ENCODE data around the gene GEMIN4. TPM values are rescaled to one million over a fixed set of nuclear protein-coding genes. Genes with fewer than 3 reads are reported as not detected.

Gene GEMIN4
- total and polyA plus RNA-seq, 2 experiments from 2014 or later: 14.1 to 45.0 TPM

GRCh38 chr17:725746-726145, 26.3 kb downstream of the GEMIN4 start:
- peaks cover 7% of the 10 kb centered on the region for H3K27me3 Mint-ChIP-seq (ENCODE audit: insufficient read depth, low read depth, poor library complexity)
- Histone ChIP-seq H3K4me2 (peak overlapping the region; percentile 33; the same call in 1 of the 2 replicates), H3K4me1 (ENCODE audit: insufficient read depth) (peaks cover 13% of the 10 kb centered on the region), H3F3A (replicated peaks; ENCODE audit: low read depth) (0 out of 2 replicates have a peak, but pooled peaks cover under 1% of the 10 kb centered on the region), H3K79me2 (replicated peaks; ENCODE audit: insufficient read depth) (no peaks in the 10 kb centered on the region), H3K9me2 (ENCODE audit: insufficient read depth) (no peaks in the 10 kb centered on the region), H2AFZ (no peak overlapping the region), H3K4me3 (peak overlapping the region; percentile 36; the same call in 1 of the 2 replicates), H4K20me1 (replicated peaks; ENCODE audit: insufficient read depth) (peaks cover 10% of the 10 kb centered on the region; the same call in 1 of the 2 replicates), H3K27ac (ENCODE audit: low read depth) (0 out of 2 replicates have a peak overlapping the region, but pooled peaks have one; percentile 52), H3K36me3 (ENCODE audit: insufficient read depth) (no peaks in the 10 kb centered on the region), H3K27me3 (ENCODE audit: insufficient read depth) (peaks cover under 1% of the 10 kb centered on the region; the same call in 1 of the 2 replicates)
- H3K9me3 Mint-ChIP-seq: no peaks in the 10 kb centered on the region; the same call in 2 of the 3 replicates
- peaks cover 9% of the 10 kb centered on the region; the same call in 2 of the 3 replicates for H3K4me1 Mint-ChIP-seq
- no peaks in the 10 kb centered on the region for H3K36me3 Mint-ChIP-seq (ENCODE audit: low read depth)
- H3K27ac Mint-ChIP-seq: no peak overlapping the region
- TF ChIP-seq STAT1 (IDR thresholded peaks at IDR 0.05; ENCODE audit: unreplicated experiment) (no peak), CTCF (conservative IDR thresholded peaks at IDR 0.05; ENCODE audit: low read depth in 2 of 2) (no peak), EZH2phosphoT487 (IDR thresholded peaks at IDR 0.05; ENCODE audit: unreplicated experiment) (no peak), POLR2AphosphoS5 (IDR thresholded peaks at IDR 0.05; ENCODE audit: low read depth) (no peak), REST (IDR thresholded peaks at IDR 0.05; ENCODE audit: unreplicated experiment) (no peak)
- DNase-seq (ENCODE audit: low spot score) (no peak), ATAC-seq (peak; percentile 25; the same call in 2 of the 3 replicates)
- H3K4me3 Mint-ChIP-seq: no peak overlapping the region

GRCh38 chr17:725084-725483, 27.0 kb downstream of the GEMIN4 start:
- H3K4me3 ChIP-seq: no peak overlapping the region
- no peaks in the 10 kb centered on the region for H3K27me3 ChIP-seq (ENCODE audit: insufficient read depth)
- peaks cover 13% of the 10 kb centered on the region for H3K4me1 ChIP-seq (ENCODE audit: insufficient read depth)
- H3K27ac ChIP-seq (ENCODE audit: low read depth): no peak overlapping the region
- H3K4me2 ChIP-seq: no peak overlapping the region
- peaks cover 4% of the 10 kb centered on the region; the same call in 1 of the 2 replicates for H4K20me1 ChIP-seq (replicated peaks; ENCODE audit: insufficient read depth)
- no peaks in the 10 kb centered on the region for H3K79me2 ChIP-seq (replicated peaks; ENCODE audit: insufficient read depth)
- DNase-seq (ENCODE audit: low spot score) (no peak), ATAC-seq (no peak)
- Mint-ChIP-seq H3K27me3 (ENCODE audit: insufficient read depth, low read depth, poor library complexity) (peaks cover 7% of the 10 kb centered on the region), H3K4me3 (no peak overlapping the region), H3K4me1 (peaks cover 9% of the 10 kb centered on the region; the same call in 2 of the 3 replicates), H3K36me3 (ENCODE audit: low read depth) (no peaks in the 10 kb centered on the region), H3K27ac (no peak overlapping the region), H3K9me3 (no peaks in the 10 kb centered on the region; the same call in 2 of the 3 replicates)
- TF ChIP-seq CTCF (conservative IDR thresholded peaks at IDR 0.05; ENCODE audit: low read depth in 2 of 2): no peak
- H3K36me3 ChIP-seq (ENCODE audit: insufficient read depth): no peaks in the 10 kb centered on the region
- H3K9me2 ChIP-seq (ENCODE audit: insufficient read depth): no peaks in the 10 kb centered on the region
- H3F3A ChIP-seq (replicated peaks; ENCODE audit: low read depth): no peaks in the 10 kb centered on the region
- no peak overlapping the region for H2AFZ ChIP-seq
